ENCODE results near the gene KMT2E.
"Not testable (repeated sequence)": the region's sequence is repeated elsewhere in the genome, so short reads cannot be mapped to it uniquely, and the experiment has no call there.

KMT2E gene

GRCh38 chr7:105001652-105002184, 12.3 kb upstream of the KMT2E start:
- TF ChIP-seq POLR2A (IDR thresholded peaks at IDR 0.05; ENCODE audit: low read depth, low read length) (no peak), TAF1 (IDR thresholded peaks at IDR 0.05; ENCODE audit: borderline replicate concordance, low read depth, low read length) (no peak), POLR2AphosphoS5 (IDR thresholded peaks at IDR 0.05; ENCODE audit: low read depth, low read length) (no peak)
- DNase-seq (ENCODE audit: insufficient read length) (no peak), FAIRE-seq (no peak)

DNA sequence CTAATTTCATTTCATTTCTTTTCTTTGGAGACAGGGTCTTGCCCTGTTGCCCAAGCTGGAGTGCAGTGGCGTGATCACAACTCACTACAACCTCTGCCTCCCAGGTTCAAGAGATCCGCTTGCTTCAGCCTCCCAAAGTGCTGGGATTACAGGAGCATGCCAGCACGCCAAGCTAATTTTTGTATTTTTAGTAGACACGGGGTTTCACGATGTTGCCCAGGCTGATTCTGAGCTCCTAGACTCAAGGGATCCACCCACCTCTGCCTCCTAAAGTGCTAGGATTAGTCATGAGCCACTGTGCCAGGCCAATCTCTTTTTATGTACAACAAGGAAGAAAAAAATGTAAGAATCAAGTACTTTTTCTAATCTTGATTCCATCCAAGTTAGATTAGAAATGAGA, 10.7 kb upstream of the KMT2E start:
- no peak for DNase-seq (ENCODE audit: insufficient read length)
- FAIRE-seq = no peak
- TF ChIP-seq TAF1 (IDR thresholded peaks at IDR 0.05; ENCODE audit: borderline replicate concordance, low read depth, low read length) = no peak
- no peak for TF ChIP-seq POLR2AphosphoS5 (IDR thresholded peaks at IDR 0.05; ENCODE audit: low read depth, low read length)
- no peak for TF ChIP-seq POLR2A (IDR thresholded peaks at IDR 0.05; ENCODE audit: low read depth, low read length)

DNA sequence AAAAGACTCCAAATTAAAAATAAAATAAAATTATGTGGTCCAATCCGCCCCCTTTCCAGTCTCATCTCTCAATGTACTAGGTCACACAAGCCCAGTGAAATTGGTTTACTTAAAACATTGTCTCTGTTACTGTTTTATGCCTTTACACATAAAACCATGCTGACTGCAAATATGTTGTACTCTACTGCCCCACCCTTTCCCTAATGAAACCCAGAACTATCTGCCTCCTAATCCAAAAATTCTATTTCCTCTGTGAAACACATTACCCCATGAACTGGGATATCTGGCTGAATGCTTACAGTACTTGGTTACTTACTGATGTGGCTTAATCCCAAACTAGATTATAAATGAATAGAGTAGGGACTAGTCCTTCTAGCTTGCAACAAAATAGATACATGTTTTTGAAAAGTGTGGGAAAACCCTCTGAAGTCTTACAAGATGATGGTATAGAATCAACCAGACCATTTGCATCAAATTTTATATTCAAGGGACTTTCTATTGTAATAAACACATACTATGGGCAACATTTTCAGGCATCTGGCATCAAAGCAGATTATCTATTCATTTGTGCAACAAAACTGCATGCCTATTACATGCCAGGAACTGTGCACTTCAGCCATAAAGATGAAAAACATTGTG, 10.0 kb upstream of the KMT2E start:
- TF ChIP-seq TAF1 (IDR thresholded peaks at IDR 0.05; ENCODE audit: borderline replicate concordance, low read depth, low read length) (no peak), POLR2A (IDR thresholded peaks at IDR 0.05; ENCODE audit: low read depth, low read length) (no peak), POLR2AphosphoS5 (IDR thresholded peaks at IDR 0.05; ENCODE audit: low read depth, low read length) (0 out of 2 replicates have a peak, but pooled peaks have one; percentile 12)
- no peak for FAIRE-seq
- DNase-seq (ENCODE audit: insufficient read length) = no peak

- not testable (repeated sequence) for DNase-seq (ENCODE audit: insufficient read length); FAIRE-seq
These were observed 9.0 kb upstream of the KMT2E start for GRCh38 chr7:105005006-105005405.

DNA sequence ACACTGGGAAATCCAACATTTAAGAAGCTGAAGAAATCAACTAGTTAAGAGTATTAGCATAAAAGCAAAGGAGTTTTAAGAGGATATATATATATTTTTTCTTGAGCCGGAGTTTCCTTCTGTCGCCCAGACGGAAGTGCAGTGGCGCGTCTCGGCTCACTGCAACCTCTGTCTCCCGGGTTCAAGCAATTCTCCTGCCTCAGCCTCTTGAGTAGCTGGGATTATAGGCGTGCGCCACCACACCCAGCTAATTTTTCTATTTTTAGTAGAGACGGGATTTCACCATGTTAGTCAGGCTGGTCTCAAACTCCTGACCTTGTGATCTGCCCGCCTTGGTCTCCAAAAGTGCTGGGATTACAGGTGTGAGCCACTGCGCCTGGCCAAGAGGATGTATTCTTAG, 8.5 kb upstream of the KMT2E start:
- DNase-seq (ENCODE audit: insufficient read length) = not testable (repeated sequence)

GRCh38 chr7:105006367-105007136, 7.5 kb upstream of the KMT2E start:
- DNase-seq (ENCODE audit: insufficient read length) (no peak), FAIRE-seq (no peak)
- TF ChIP-seq POLR2AphosphoS5 (IDR thresholded peaks at IDR 0.05; ENCODE audit: low read depth, low read length) (no peak), TAF1 (IDR thresholded peaks at IDR 0.05; ENCODE audit: borderline replicate concordance, low read depth, low read length) (no peak), POLR2A (IDR thresholded peaks at IDR 0.05; ENCODE audit: low read depth, low read length) (no peak)

More for the DNA sequence above, 8.5 kb upstream of the KMT2E start:
- not testable (repeated sequence) for FAIRE-seq

- FAIRE-seq (no peak), DNase-seq (ENCODE audit: insufficient read length) (no peak)
- TF ChIP-seq TAF1 (IDR thresholded peaks at IDR 0.05; ENCODE audit: borderline replicate concordance, low read depth, low read length) (no peak), POLR2AphosphoS5 (IDR thresholded peaks at IDR 0.05; ENCODE audit: low read depth, low read length) (no peak), POLR2A (IDR thresholded peaks at IDR 0.05; ENCODE audit: low read depth, low read length) (no peak)
These were observed 6.7 kb upstream of the KMT2E start for GRCh38 chr7:105007298-105007697.

GRCh38 chr7:105009667-105010503, 4.1 kb upstream of the KMT2E start:
- FAIRE-seq = no peak
- TF ChIP-seq POLR2AphosphoS5 (IDR thresholded peaks at IDR 0.05; ENCODE audit: low read depth, low read length) (no peak), POLR2A (IDR thresholded peaks at IDR 0.05; ENCODE audit: low read depth, low read length) (no peak), TAF1 (IDR thresholded peaks at IDR 0.05; ENCODE audit: borderline replicate concordance, low read depth, low read length) (no peak)
- DNase-seq (ENCODE audit: insufficient read length) = no peak

DNA sequence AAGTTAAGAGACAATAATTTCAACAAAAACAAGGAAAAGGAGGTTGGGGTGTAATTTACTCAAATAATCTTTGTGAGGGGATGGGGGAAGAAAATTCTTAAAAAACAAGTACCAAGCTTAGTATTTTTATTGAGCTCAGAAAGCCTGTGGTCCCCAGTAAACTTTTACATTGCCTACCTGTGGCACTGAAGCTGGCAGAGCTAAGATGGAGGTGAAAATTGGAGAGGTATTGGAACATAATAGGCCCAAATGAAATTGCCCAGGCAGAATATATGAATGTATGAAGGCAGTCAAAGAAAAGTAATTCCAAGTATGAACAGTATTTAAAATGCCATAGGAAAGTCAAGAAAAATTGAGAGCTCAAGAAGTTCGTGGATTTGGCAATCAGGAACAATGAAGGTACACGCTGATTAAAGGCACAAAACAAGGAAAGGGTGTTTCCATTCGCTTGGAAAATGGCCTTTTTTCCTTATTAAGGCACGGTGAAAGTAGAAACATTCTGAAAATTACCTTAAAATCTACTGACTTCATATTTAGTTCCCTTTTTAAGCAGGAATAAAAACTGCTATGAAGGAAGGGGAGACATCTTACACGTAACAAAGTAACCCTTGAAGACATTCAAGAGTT, 3.4 kb upstream of the KMT2E start:
- DNase-seq (ENCODE audit: insufficient read length) = no peak
- FAIRE-seq = no peak
- TF ChIP-seq TAF1 (IDR thresholded peaks at IDR 0.05; ENCODE audit: borderline replicate concordance, low read depth, low read length) (no peak), POLR2AphosphoS5 (IDR thresholded peaks at IDR 0.05; ENCODE audit: low read depth, low read length) (no peak), POLR2A (IDR thresholded peaks at IDR 0.05; ENCODE audit: low read depth, low read length) (no peak)

DNA sequence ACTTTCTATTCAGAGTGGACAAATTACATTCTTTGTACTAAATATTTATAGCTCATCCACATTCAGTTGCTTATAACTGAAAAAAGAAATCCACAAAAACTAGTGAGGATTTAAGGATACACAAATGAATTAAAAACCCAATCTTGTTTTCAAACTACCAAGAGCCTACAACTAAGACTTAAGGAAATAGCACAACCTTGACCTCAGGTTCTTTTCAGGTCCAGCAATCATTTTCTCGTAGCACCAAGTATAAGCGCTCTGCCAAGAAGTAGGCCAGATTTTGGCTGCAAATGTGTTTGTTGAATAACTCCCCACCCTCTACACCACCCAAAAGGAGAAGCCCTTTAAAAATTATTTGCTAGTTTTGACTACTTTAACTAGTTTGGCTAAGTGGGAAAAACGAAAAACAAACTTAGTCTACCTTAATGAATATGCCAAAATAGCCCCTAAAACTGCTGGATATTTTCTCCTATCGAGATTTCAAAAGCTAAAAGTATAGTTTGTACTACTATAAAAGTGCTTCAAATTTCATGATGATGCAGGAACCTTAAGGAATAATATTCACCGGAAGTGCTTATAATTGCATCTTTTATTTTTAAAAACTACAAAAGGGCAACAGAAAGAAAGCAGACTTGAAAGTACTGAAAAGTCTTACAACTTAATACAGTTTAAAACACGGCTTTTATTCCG, 2.7 kb upstream of the KMT2E start:
- DNase-seq (ENCODE audit: insufficient read length) (no peak), FAIRE-seq (no peak)
- TF ChIP-seq TAF1 (IDR thresholded peaks at IDR 0.05; ENCODE audit: borderline replicate concordance, low read depth, low read length) (no peak), POLR2AphosphoS5 (IDR thresholded peaks at IDR 0.05; ENCODE audit: low read depth, low read length) (no peak; the same call in 1 of the 2 replicates), POLR2A (IDR thresholded peaks at IDR 0.05; ENCODE audit: low read depth, low read length) (no peak)

Data from GM12892 (cell line).